GM21723 (cell line): ENCODE measurements around the gene KHDRBS1.
A peak's percentile ranks its signal among the peaks of the same experiment; 100 is the strongest.
"Not testable (repeated sequence)": the region's sequence is repeated elsewhere in the genome, so short reads cannot be mapped to it uniquely, and the experiment has no call there.

Source experiments
- ATAC-seq: cut with Tn5 transposase; IDR thresholded peaks from one replicate; pipeline ENCODE4 v1.9.1; 2021; ENCODE audit warnings: mild to moderate bottlenecking, moderate library complexity; ENCODE audit not compliant: unreplicated experiment

KHDRBS1 gene

DNA sequence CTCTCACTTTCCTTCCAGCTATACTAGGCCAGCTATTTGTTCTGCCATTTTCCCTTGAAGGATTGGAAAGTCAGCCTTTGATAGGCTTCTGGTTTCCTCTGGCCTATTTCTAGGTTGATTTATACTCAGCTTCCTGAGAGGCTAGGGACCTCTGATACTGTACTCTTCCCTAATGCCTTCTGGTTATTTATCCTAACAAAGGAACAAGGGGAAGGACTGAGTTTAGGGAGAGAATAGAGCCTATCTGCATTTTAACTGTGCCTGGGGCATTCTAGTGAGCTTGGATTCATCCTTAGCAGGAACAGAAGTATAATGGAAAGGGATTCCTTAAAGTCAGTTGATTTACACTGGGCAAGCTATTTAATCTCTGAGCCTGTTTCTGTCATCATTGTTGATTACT, 47.2 kb downstream of the KHDRBS1 start:
- no peak for ATAC-seq

DNA sequence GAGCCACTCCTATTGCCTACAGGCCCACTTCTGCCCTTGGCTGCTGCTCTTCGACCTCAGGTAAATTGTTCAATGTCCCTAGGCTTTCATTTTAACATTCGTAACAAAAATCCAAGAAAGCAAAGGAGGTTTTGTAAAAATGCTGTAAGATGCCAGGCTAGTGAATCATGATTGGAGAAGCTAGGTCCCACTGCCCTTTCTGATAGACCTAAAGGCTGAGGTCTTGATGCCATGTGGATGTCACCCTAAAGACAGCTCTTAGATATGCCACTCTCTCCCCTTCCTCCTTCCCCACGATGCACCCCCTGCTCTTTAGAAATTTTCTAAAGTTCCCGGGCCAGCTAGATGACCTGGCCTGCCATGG, 49.2 kb downstream of the KHDRBS1 start:
- ATAC-seq, result no peak

DNA sequence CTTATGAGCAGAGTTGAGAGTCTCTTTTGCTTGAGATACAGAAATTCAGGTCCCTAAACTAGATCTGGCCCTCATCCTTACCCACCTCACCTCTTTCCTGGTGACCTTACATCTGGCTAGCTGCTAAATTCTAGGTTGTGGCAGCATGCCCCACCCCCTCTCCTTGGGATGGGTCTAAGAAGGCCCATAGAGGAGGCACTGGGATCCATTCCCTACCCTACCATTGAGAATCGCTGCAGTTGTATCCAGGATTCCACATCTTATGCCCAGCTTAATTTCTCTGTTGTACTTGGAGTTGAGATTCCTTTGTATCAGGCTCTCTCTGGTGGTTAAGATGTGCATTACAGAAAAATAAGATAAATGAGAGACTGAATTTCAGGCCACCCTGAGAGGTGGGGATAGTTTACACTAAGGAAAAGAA, 49.6 kb downstream of the KHDRBS1 start:
- no peak for ATAC-seq

DNA sequence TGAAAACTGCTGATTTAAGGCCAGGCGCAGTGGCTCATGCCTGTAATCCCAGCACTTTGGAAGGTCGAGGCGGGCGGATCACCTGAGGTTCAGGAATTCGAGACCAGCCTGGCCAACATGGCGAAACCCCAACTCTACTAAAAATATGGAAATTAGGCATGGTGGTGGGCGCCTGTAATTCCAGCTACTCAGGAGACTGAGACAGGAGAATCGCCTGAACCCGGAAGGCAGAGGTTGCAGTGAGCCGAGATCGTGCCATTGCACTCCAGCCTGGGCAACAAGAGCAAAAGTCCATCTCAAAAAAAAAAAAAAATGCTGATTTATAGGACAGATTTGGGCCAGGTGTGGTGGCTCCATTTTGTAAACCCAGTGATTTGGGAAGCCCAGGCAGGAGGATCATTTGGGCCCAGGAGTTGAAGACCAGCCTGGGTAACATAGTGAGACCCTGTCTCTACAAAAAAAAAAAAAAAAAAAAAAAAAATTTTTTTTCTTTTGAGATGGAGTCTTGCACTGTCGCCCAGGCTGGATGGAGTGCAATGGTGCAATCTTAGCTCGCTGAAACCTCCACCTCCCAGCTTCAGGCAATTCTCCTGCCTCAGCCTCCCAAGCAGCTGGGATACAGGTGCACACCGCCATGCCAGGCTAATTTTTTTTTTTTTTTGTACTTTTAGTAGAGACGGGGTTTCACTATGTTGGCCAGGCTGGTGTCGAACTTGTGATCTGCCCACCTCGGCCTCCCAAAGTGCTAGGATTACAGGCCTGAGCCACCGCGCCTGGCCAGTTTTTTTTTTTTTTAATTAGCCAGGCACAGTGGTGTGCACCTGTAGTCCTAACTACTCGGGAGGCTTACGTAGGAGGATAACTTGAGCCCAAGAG, 52.2 kb downstream of the KHDRBS1 start:
- ATAC-seq, result not testable (repeated sequence)

DNA sequence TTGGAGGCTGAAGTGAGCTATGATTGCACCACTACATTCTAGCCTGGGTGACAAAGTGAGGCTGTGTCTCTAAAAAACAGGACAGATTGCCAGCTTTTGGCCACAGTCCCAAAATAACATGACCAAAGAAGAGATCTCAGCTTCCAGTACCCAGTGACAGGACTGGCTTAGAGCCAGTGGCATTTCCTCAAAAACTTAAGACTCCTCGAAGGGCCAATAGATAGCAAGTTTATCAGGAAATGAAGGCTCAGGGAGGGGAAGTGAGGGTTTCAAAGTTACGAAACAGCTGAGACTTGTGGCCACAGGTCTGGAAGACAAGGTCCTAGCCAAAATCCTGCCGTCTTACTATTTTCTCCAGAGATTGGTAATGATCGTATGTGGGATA, 52.8 kb downstream of the KHDRBS1 start:
- ATAC-seq, result no peak

DNA sequence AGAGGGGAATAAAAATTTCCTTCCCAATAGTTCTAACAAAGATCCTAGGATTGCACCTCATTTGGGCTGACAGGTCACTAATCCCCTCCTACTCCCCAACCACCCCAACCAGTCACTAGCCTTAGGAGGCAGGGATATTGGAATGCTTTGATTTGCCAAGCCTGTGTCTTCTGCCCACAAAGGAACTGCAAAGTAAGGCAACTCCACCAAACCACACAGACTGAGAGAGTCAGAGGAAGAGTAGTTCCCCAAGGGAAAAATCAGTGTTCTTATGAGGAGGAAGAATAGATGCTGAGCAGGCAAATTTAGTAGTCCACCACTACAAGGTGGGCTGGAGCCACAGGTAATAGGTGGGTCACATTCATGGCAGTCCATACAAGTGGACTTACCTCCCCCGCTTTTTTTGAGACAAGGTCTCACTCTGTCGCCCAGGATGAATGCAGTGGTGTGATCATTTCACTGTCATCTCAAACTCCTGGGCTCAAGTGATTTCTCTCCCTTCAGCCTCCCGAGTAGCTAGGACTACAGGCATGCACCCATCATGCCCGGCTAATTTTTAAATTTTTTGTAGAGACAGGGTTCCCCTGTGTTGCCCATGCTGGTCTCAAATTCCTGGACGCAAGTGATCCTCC, 55.4 kb downstream of the KHDRBS1 start:
- ATAC-seq, result no peak

DNA sequence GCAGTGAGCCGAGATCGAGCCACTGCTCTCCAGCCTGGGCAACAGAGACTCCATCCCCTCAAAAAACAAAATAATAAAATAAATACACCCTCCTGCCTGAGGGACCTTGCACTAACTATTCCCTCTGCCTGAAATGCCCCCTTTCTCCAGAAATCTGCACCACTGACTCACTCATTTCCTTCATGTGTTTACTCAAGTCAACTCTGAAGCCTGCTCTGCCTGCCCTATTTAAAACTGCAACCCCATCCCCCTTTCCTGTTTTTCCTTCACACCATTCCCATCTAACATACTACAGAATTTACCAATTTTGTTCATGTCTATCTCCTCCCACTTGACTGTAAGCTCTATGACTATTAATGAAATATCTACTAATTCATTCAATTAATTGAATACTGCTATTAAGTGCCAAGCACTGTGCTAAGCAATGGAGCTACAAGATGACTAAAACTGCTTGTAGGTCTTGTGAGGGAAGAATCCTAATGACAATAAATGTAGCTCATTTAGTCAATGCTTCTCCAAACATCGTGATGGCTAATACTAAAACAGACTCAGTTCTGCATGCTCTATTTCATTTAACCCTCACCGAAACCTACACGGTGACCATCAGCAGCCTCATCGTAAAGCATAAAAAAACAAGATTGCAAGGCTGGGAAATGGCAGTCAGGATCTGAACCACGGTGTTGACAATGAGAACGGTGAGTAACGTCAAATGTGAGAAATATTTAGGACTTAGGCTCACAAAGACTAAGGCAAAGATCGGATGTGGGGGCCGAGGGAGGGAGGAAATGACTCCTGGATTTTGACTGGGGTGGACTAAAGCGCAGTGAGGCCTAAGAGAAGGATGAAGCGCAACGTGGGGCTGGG, 58.3 kb downstream of the KHDRBS1 start:
- ATAC-seq, result no peak

DNA sequence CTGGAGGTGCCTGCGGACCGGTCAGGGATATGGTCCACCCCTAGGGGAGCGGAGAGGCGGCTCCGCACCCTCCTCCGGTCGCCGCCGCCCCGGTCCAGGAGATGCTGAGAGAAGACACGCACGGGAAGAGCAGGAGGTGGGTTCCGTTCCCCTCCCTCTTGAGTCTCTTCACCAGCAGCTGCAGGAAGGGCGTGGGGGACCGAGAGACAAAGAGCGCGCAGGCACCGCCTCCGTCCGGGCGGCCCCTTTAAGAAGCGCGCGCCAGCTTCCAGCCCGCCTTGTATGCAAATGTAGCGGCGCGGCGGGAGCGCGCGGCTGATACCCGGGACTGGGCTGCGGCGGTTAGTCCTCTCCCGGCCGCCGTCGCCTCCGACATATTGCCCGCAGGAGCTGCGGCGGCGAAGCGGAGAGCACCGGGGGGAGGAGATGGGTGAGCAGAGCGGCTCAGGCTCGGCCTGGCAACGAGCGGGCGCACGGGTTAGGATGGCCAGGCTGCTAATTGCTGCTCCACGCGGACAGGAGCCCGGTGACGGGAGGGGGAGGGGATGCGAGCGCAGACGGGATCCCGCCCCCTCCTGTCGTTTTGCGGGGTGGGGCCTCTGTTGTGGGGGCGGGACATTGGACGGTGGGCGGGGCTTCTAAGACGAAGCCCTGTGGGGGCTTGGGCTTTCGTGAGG, 59.1 kb downstream of the KHDRBS1 start, which contains the start of gene TMEM39B:
TMEM39B (plus strand) TSS at position 318 of the 677 bp plus-strand sequence; CDS start at position 427, 109 bp downstream.
- peak; percentile 88 for ATAC-seq

DNA sequence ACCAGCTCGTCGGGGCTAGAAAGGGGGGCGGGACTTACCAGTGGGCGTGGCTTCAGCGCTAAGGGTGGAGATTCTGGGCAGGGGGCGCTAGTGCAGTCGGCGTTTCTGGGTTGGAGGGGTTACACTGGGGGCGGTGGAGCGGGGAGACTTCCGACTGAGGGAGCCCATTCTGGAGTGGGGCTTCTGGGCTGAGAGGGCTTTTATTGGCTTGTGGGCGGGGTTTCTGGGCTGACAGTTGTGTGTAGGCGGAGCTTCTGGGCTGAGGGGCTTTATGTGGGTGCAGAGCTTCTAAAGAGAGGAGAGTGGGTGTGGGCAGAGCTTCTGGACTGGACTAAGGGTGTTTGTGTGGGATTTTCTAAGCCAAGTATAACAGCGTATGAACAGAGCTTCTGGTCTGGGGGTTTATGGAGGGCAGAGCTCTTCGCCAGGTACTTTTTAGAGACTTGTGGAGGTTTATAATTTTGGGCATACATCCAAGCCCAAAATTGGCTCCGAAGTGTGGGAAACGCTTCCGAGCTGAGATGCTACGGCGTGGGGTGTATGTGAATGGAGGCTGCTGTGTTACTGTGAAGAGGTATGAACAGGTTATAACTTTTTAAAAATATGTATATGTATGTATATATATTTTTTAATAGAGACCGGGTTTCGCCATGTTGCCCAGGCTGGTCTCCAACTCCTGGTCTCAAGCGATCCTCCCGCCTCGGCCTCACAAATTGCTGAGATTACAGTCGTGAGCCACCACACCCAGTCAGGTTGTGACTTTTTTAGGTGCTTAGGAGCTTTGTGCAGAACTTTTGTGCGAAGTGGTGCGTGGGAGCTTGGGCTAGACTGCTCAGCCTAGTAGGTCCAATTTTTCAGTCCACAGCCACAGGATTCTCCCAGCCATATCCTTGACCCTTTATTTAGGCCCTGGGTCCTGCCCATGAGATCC, 59.9 kb downstream of the KHDRBS1 start:
- ATAC-seq, result peak; percentile 29

DNA sequence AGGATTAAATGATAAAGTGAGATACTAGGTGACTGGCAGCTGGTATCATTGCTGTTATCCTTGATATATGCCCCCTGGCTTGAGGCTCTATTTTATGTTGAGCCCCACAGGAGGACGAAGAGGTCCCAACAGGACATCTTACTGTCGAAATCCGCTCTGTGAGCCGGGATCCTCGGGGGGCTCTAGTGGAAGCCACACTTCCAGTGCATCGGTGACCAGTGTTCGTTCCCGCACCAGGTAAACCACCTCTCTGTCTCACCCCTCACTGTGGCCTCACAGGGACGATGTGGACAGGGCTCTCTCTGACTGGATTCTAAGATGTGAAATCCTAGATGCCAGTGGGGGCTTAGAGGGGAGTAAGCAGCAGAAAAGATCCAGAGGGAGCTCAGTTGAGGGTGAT, 61.2 kb downstream of the KHDRBS1 start:
- ATAC-seq, result no peak

DNA sequence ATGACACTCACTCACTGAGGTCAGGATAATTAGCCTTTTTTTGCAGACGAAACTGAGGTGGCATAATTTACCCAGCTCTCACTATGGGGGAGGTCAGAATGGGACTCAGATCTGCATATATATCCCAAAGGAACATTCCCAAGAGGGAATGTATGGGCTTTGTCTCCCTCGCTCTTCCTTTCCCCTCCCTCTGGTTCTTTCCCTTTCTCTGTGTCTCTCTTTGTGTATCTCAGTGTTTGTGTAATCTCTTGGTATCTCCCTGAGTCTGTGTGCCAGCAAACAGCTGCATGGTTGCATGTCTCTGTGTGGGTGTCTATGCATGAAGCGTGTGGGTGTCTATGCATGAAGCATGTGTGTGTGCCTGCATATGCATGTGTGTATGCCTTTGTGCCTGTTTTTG, 63.8 kb downstream of the KHDRBS1 start:
- no peak for ATAC-seq

DNA sequence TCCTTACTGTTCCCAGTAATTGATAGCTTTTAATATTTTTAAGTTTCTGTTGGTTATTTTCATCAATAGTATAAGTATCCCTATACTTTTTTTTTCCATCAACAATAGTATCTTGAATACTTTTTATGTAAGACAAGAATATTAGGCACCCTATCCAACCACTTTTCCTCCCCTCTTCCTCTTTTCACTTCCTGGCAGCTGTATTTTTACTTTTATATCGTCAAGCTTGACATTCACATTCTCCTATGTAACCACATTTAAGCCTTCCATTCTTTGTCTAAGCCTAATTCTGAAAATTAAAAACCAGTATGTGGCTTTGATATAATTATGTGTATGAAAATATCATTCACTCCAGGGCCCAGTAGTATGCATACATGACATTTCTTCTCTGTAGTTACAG, 68.4 kb downstream of the KHDRBS1 start:
- no peak for ATAC-seq

DNA sequence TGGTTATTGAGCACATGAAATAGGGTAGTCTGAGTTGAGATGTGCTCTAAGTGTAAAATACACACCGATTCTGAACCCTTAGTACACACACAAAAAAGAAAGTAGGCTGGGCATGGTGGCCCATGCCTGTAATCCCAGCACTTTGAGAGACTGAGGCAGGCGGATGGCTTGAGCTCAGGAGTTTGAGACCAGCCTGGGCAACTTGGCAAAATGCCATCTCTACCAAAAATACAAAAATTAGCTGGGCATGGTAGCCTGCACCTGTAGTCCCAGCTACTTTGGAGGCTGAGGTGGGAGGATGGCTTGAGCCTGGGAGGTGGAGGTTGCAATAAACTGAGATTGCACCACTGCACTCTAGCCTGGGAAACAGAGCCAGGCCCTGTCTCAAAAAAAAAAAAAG, 72.7 kb downstream of the KHDRBS1 start:
- ATAC-seq, result not testable (repeated sequence)

DNA sequence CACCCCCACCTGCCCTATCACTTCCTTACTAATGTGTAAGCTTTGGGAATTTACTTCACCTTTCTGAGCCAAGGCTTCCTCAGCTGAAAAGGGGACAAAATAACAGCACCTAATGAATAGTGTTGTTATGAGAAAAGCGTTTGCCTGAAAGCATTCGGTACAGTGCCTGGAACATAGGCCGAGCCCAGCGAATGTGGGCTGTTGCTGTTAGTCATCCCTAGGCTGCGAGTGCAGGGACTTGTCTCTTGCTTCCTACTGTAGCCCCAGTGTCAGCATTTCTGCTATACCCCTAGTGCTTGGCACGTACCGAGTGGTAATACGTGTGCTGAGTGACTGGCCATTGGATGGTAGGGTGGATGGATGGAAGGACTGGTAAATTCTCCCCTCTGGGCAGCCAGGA, 77.5 kb downstream of the KHDRBS1 start:
- no peak for ATAC-seq

DNA sequence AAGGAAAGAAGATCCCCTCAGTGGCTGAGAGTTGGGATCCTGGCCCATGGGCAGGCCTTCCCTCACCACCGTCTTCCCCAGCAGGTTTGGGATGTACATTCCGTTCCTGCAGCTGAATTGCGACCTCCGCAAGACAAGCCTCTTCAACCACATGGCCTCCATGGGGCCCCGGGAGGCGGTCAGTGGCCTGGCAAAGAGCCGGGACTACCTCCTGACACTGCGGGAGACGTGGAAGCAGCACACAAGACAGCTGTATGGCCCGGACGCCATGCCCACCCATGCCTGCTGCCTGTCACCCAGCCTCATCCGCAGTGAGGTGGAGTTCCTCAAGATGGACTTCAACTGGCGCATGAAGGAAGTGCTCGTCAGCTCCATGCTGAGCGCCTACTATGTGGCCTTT, 77.9 kb downstream of the KHDRBS1 start:
- no peak for ATAC-seq
